CD4-positive, alpha-beta T cell treated with Interleukin-4 for 1 hour (primary cell): ENCODE data around the gene CCDC61.

Experiments used
- DNase-seq, 2 donors: peaks; one replicate each; pipeline ENCODE4 v3.0.0-alpha.2; 2020 to 2022

CCDC61 gene

DNA sequence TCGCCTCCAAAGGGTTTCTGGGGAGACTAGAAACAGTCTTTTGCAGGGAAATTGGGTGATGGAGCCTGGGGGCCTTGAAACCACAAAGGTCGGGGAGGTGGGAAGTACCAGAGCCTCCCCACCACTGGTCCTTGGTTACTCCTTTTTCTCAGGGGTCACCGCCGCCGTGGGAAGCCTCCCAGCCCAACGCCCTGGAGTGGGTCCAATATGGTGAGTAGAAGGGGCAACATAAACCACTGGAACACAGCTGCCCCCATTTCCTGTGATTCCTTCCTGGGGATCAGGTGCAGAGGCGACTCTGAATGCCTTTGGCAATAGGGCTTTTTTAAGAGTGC lies 21.8 kb downstream of the CCDC61 start:
- no peak for DNase-seq

DNA sequence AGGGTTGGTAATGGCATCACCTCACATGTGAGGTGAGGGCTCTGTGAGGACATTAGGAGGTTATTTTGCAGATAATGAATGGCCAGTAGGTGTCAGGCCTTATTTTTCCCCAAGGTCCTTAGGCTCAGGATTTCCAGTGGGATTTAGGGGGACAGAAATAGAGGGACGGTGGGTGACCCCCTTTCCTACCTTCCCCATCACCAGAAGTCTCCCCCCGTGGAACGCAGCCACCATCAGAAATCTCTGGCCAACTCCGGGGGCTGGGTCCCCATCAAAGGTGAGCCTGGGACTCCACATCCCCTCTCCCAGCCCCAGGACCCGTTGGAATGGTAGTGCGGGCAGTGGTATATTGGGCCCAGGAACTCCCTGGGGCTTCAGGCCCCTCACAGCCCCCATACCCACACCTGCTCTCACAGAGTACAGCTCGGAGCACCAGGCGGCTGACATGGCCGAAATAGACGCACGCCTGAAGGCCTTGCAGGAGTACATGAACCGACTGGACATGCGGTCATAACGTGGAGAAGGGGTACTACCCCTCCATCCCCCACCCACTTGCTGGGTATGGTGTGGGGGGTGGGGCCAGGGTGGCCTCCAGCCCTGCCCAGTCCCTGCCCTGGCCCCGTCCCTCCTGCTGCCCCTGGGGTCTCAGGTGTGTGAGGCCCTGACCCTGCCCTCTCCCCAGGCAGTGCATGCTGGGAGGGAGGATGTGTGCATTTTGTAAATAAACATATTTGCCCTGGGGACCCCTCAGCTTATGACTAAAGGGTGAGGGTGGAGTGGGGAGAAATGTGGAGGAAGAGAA lies 22.8 kb downstream of the CCDC61 start:
- DNase-seq: no peak

DNA sequence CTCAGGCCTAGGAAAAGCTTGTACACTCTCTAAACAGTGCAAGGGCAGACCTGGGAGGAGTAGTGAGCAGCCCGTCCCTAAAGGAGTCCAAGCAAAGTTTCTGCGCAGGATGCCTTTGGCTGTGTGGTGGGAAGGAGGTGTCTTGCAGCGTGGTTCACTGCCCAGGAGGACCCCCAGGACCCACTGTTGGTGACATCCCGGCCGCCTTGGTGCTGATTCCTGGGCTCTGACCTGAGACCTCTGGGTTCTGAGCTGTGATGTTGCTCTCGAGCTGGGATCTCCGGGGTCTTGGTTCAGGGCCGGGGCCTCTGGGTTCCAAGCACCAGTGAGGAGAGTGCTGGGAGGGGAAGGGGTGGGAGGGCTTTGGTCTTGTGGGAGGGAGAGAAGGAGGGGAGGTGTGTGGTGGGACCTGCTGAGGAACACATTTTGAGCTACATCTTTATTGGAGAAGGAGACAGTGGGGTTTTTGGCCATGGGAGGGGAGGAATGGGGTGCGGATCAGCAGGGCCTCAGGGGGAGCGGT lies 23.5 kb downstream of the CCDC61 start:
- DNase-seq: no peak

DNA sequence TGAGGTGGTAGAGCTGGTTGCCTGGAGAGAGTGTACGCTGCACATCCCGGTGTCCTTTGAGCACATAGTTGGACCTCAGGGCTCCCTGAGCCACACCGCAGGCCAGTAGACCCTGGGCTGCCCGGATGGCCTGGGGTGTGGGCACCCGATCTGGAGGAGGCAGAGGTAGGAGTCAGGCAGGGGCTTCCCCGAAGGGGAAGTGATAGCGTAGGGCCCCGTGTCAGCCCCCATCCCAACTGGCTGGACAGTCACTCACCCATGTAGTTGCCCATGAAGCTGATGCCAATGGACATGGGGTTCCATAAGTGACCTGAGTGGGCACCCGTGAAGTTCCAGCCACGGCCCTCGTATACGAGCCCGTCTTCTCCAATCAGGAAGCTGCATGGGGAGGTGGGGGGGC lies 24.0 kb downstream of the CCDC61 start:
- no peak for DNase-seq

DNA sequence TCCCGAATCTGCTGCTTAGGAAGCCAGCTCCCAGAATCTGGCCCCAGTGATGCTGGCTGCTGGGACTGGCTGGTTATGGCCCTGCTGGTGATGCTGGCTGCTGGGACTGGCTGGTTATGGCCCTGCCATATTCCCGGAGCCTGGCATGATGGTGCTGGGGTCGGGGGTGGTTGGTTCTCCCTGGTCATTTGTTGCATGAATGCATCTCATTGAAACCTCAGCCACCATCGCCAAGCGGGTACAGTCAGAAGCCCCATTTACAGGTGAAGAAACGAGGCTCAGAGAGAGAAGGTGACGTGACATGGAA lies 25.5 kb downstream of the CCDC61 start:
- DNase-seq: no peak

DNA sequence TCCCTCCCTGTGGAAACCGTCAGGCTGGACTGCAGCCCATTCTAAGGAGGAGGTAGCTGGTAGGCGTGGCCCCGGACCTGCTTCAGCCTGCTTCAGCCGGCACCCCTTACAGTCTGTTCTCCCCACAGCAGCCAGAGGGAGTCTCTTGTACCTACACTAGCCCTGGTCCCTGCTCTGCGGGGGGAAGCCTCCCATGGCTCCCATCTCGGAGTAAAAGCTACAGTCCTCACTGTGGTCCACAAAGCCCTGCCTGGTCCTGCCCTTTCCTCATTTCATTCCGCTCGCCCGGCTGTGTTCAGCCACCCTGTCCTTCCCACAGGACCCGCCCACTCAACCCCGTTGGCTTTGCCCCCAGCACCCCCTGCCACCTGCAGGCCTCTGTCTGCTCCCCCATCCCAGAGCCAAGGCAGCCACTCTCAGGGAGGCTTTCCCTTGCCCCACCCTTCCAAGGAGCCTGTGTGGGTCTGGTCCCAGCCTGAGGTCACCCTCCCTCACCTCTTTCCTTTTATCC lies 26.3 kb downstream of the CCDC61 start:
- no peak for DNase-seq

- no peak for DNase-seq
These were observed 26.8 kb downstream of the CCDC61 start for GRCh38 chr19:46022061-46022430.

- no peak for DNase-seq
These were observed 27.4 kb downstream of the CCDC61 start, which contains the start of gene PGLYRP1 for GRCh38 chr19:46022431-46023310. PGLYRP1 (minus strand) TSS chr19:46023053; CDS start chr19:46023021, 32 bp downstream.

GRCh38 chr19:46023311-46023779 lies 28.1 kb downstream of the CCDC61 start:
- DNase-seq: no peak

GRCh38 chr19:46025835-46026234 lies 30.6 kb downstream of the CCDC61 start:
- no peak for DNase-seq

DNA sequence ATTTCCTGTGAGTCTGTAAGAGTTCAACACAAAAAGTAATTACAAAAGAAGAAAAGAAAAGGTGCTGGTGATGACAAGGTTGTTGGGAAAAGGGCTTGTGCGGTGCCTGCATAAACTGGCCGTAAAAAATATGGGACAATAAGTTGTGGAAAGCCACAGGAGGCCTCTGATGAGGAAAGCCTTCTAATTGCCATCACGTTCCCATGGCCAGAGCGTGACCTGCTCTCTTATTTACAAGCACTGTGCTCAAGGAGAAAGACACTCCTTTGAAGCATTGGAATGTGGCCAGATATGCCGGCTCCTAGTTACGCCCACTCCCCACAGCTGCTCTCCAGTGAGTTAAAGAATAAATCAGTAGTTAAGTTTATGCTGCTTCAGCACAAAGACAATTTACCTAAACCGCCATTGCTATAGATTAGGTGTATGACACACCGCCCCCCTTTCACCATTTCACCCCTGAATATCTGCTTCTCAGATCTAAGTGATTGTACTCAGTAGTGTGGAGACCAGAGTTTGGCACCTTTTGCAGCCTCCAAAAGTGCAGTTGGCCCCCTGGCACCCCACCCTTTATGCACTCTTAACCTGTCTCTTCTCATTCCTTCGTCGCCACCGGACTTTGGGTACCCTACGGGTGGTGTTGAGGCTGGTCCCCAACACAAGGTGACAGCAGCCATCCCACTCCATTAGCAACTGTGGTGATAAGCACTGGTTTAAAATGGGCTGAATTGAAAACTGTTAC lies 35.7 kb downstream of the CCDC61 start:
- no peak for DNase-seq

DNA sequence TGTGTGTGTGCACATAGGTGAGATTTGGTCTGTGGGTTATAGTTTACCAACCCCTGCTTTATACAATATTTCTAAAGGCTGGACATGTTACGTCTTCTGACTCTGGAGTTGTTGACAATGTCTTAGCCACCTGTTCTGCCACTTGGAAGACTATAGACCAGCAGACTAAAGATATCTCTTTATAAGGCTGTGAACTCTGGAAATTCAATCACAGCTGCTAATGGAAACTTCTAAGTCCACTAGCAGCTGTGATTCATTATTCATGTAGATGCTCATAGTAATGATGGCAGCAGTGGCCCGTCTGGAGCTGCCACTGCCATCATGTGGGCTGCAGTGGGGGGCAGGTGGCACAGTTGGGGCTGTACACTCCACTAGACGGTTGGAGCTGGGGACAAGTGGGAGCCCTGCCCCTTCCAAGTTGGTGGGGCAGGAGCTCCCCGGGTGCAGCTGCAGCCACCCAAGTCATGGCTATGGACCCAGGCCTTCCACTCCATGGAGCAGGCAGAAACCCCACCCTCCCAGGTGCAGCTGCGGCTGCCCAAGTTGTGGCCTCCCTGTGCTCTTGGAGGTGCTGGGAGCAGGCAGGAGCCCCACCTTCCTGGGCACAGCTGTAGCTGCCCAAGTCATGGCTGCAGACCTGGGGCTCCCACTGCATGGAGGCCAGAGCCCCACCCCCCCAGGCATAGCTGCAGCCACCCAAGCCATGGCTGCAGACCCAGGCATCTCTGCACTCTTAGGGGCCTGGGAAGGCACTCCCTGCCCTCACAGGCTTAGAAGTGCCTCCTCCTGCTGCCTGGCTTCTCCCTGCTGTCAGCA lies 36.7 kb downstream of the CCDC61 start:
- DNase-seq: no peak

DNA sequence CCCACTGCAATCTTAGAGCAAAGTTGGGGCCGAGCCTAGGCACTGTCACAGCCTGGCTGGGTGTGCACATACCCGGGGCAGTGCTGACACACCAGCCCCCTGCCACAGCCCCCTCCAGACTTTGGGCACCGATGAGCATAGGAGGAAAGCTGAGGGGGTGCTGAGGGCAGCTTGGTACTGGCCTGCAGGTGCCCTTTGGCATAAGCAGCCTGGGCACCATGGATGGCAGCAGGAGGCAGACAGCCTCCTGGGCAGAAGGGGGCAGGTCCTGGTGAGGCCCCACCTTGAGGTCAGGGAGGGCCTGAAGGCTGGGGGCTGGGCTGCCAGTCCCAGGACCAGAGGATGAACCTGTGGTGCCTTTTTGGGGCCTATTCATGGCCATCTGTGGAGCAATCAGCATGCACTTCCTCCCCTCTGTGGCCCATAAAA lies 37.3 kb downstream of the CCDC61 start:
- no peak for DNase-seq

GRCh38 chr19:46033401-46033800 lies 38.1 kb downstream of the CCDC61 start:
- no peak for DNase-seq

DNA sequence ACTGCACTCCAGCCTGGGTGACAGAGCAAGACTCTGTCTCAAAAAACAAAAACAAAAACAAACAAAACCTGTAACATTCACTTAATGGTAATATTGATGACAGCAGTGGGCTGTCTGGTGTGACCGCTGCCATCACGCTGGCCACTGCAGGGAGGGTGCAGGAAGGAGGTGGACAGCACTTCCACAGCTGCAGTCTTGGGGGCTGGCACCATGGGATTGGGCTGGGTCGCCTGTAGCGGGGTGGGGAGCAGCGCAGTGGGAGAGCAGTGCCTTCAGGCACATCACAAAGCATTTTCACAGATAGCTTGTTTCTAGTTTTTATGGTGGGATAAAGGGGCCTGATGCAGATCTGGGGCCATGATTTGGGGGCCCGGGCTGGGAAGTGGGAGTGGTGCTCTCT lies 40.3 kb downstream of the CCDC61 start:
- DNase-seq: no peak

GRCh38 chr19:46035986-46036743 lies 40.9 kb downstream of the CCDC61 start:
- no peak for DNase-seq

DNA sequence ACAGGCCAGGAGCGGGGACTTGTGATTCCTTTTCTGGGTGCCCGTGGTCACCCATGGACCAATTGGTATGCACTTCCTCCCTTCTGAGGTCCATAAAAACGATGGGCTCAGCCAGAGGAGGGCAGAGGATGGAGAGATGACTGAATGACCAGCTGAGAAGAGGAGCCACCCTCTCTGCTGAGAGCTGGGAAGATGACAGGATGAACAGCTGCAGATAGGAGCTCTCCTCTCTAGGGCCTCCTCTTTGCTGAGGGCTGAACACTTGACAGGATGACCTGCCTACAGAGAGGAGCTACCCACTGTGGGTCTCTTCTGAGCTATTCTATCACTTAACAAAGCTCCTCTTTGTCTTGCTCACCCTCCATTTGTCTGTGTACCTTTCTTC lies 41.5 kb downstream of the CCDC61 start:
- no peak for DNase-seq

- no peak for DNase-seq
These were observed 44.9 kb downstream of the CCDC61 start for GRCh38 chr19:46040125-46040524.

- DNase-seq: no peak
These were observed 45.8 kb downstream of the CCDC61 start, which contains the start of gene IGFL4 for GRCh38 chr19:46040952-46041500. IGFL4 (minus strand) TSS chr19:46041002; CDS start chr19:46040962, 40 bp downstream.

- DNase-seq: no peak
These were observed 47.1 kb downstream of the CCDC61 start for GRCh38 chr19:46042252-46042883.
